NCI-H460 (cell line): ENCODE results near the gene SEMA4D. TPM values are rescaled to one million over a fixed set of nuclear protein-coding genes. Genes with fewer than 3 reads are reported as not detected.
"Not testable (repeated sequence)": the region's sequence is repeated elsewhere in the genome, so short reads cannot be mapped to it uniquely, and the experiment has no call there.

Experiments used
- DNase-seq: peaks from one replicate; pipeline ENCODE4 v3.0.0-alpha.2; 2016; ENCODE audit warnings: low read depth; ENCODE audit errors: extremely low read depth
- total RNA-seq: library from RNA; depleted of rRNA; stranded (reverse); fragments of >200 nt; shearing (Covaris generic); gene quantifications from 2 replicates; pipeline ENCODE4 v1.2.3, GENCODE V29; 2014

SEMA4D gene
- total RNA-seq, 1 experiment from 2014 or later = 2.3 TPM

GRCh38 chr9:89376741-89377351, 121.1 kb downstream of the SEMA4D start:
- no peak for DNase-seq

- DNase-seq = no peak
Measured at GRCh38 chr9:89376286-89376685, 121.6 kb downstream of the SEMA4D start.

GRCh38 chr9:89375191-89375760, 122.6 kb downstream of the SEMA4D start:
- no peak for DNase-seq

- no peak for DNase-seq
Measured at GRCh38 chr9:89374176-89374575, 123.7 kb downstream of the SEMA4D start.

GRCh38 chr9:89372979-89373378, 124.9 kb downstream of the SEMA4D start:
- DNase-seq = no peak

GRCh38 chr9:89372230-89372816, 125.6 kb downstream of the SEMA4D start:
- DNase-seq = no peak

- DNase-seq = not testable (repeated sequence)
Measured at GRCh38 chr9:89371791-89372190, 126.1 kb downstream of the SEMA4D start.

GRCh38 chr9:89370593-89370992, 127.3 kb downstream of the SEMA4D start:
- no peak for DNase-seq

- DNase-seq = no peak
Measured at GRCh38 chr9:89368978-89369377, 128.9 kb downstream of the SEMA4D start.

GRCh38 chr9:89368550-89368949, 129.4 kb downstream of the SEMA4D start:
- no peak for DNase-seq

- DNase-seq = no peak
Measured at GRCh38 chr9:89367726-89368437, 130.0 kb downstream of the SEMA4D start.

GRCh38 chr9:89367281-89367680, 130.6 kb downstream of the SEMA4D start:
- DNase-seq = no peak

GRCh38 chr9:89366711-89367110, 131.2 kb downstream of the SEMA4D start:
- no peak for DNase-seq

GRCh38 chr9:89365532-89365912, 132.4 kb downstream of the SEMA4D start:
- no peak for DNase-seq

GRCh38 chr9:89364666-89365531, 133.0 kb downstream of the SEMA4D start:
- no peak for DNase-seq

- DNase-seq = no peak
Measured at GRCh38 chr9:89363921-89364665, 133.8 kb downstream of the SEMA4D start.

- DNase-seq = no peak
Measured at GRCh38 chr9:89363311-89363670, 134.6 kb downstream of the SEMA4D start.

GRCh38 chr9:89362647-89363310, 135.1 kb downstream of the SEMA4D start:
- DNase-seq = no peak

GRCh38 chr9:89361816-89362646, 135.9 kb downstream of the SEMA4D start:
- no peak for DNase-seq
